Activated CD8-positive, alpha-beta memory T cell treated with anti-CD3 and anti-CD28 coated beads for 36 hours (primary cell): ENCODE data around the gene MYH4. TPM values are rescaled to one million over a fixed set of nuclear protein-coding genes. Genes with fewer than 3 reads are reported as not detected.

Source experiments
- CTCF ChIA-PET: fragments of 350-600 bp; sonication (Branson Sonifier 250); formaldehyde crosslinking; loops from one replicate; lab custom pipeline; 2021; ENCODE audit warnings: antibody characterized with exemption; lab: Charles Lee
- POLR2A ChIA-PET: fragments of 350-600 bp; sonication (Branson Sonifier 250); formaldehyde crosslinking; loops from one replicate; lab custom pipeline; 2021; ENCODE audit warnings: antibody characterized with exemption; lab: Charles Lee
- total RNA-seq, 2 experiments: library from RNA; stranded (reverse); gene quantifications; one replicate each; pipeline ENCODE4 v1.2.3, GENCODE V29; 2021

The MYH4 gene
- not detected for total RNA-seq

DNA sequence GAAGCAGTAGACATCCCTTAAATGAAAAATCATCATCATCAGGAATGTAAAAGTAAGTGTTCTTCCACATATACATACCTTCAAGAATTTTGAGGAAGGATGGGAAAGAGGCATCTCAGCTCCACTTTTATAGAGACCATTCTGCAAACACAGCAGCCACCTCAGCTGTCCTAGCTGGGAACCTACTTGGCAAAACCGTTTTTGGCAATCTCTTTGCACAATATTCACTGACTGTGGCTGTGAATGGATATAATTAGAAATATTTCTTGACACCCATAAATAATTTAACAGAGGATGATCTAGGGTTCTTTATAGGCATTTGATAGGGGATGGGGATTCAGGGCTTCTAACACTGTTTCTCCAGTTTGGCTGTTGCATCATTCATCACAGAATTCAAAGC is at the start of gene MYH4:
MYH4 (minus strand) TSS at position 101 of the 400 bp plus-strand sequence. CDS start 2,814 bp downstream, outside the sequence.
- ChIA-PET CTCF (no interaction called here), POLR2A (no interaction called here)

DNA sequence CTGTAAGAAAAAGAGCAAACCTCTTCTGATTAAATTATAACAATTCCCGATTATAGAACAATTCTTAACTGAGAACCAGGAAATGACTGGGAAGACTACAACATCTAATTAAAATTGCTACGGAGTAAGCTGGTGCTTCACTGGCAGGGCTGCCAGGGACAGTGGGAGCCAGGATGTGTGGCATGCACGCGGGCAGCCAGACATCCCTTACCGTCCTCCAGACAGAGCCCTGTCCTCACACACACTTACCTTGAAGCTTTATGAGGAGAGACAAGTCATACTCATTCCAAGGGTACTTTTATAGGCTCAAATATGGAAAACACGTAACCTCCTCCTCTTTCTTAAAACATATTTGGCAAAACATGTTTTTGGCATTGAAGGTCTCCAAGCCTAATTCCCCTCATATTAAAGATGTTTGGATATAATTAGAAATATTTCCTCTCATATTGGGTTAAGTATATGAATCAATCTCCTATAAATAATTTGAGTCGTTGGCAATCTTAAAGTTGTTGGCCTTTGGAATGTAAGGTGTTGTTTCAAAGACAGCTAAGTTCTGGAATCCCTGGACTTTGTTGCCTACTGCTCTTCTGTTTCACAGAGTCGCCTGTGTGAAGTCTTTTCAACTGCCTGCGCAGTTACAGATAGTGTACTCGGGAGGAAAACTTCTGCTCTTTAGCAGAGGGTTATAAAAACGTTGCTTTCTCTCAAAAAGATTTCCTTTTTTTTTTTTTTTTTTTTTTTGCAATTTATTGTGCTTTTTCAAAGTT is 49.1 kb upstream of the MYH4 start, which contains the start of gene MYH1:
MYH1 (minus strand) TSS at position 272 of the 767 bp plus-strand sequence. CDS start 1,900 bp downstream, outside the sequence.
- ChIA-PET CTCF (no interaction called here), POLR2A (no interaction called here)

DNA sequence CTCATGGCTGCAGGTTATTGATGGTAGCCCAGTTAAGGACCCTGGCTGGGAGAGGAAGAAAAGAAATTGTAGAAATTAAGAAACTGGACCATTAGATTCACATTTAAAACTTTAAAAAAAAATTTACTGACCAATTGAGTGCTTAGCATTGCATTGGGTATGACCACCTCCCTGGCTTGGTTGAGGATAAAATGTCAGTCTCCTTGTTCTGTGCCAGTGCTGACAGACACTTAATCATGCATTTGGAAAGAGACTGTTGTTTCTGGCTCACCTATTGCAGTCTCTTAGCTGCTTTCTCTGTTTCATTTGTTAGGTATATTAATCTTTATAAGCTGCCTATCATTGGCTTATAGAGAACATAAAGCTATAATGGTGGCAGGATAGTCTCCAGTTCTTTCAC is 47.3 kb upstream of the MYH4 start:
- CTCF ChIA-PET = no interaction called here
- POLR2A ChIA-PET = no interaction called here

DNA sequence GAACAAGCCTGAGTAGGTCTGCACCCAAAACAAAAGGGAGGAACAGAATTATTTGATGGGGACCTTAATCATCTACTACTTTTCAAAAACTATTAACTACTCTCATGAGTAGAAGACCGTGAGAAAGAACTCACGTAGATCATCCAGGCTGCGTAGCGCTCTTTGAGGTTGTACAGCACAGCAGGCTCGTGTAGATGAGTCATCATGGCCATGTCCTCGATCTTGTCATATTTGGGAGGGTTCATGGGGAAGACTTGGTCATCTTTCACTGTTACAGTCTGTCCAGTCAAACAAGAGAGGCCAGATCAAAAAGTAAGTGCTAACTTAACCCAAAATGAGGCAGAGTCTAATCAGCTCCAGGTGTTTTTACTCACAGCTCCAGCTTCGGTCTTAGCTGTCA is 46.7 kb upstream of the MYH4 start:
- ChIA-PET POLR2A (no interaction called here), CTCF (no interaction called here)

DNA sequence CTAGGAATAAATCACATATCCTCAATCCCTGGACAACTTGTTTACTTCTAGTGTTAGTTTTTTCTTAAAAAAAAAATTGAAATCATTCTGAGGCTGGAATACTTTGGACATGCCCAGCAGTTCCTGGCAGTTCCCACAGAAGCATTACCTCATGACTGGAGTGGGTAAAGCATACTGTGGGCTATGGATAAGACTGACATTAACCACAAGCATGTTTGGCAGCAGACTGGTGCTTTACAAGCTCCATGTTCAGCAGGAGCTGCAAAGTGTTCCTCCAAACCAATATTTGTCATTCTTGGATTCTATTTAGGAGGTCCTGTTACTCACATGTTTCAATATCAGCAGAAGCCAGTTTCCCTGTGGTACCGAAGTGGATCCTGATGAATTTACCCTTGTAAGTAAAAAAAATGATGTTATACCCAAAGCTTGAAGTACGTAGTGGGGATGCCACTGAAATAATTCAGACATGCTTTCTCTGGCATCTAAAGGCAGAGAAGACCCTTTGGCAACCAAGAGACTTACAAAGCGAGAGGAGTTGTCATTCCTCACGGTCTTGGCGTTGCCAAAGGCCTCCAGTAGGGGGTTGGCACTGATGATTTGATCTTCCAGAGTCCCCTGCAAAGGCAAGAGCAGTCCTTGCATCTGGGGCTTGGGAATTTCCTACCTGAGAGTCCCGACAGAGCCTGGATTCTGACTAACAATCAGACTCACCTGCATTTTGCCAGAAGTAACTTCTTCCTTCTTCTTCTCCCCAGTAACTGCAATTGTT is 44.1 kb upstream of the MYH4 start:
- ChIA-PET POLR2A (no interaction called here), CTCF (interaction anchor here (0.6 kb wide), 1 partner anchor 92 kb away, joined by 4 read pairs; no protein-coding TSS in a partner anchor)

DNA sequence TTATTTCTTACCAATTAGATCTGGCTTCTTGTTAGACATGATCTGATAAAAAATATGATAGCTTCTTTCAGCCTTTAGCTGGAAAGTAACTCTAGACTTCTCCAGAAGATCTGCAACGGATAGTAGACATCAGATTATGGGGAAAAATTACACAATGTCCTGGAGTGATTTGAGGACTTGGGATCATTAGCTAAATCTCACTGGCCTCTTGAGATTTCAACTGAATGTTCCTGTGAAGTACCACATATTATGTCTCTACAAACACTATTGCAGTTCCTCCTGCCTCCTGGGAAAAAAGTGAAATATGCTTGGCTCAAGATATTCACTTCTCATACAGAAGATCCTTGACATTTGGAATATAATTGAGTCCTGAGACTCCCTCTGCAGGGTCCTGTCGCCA is 43.5 kb upstream of the MYH4 start:
- CTCF ChIA-PET = interaction anchor here (0.6 kb wide), 1 partner anchor 92 kb away, joined by 4 read pairs; no protein-coding TSS in a partner anchor
- POLR2A ChIA-PET = no interaction called here

DNA sequence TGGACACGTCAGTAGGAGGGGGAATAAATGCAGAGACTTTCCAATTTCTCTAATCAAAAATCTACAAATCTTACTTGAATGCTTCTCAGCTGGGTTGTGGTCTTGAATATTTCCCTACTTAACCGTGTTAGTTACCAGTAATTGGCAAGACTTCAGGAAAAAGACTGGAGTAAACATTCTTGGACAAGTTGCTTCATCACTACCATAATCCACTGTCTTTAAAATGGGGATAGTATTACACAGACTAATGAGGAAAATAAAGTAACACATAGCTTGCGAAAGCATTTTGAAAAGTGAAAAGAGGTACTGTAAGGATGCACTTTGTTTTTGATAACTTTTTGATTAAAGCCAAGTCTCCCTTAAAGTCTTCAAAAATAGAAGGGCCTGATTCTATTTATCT is 30.6 kb upstream of the MYH4 start:
- ChIA-PET POLR2A (no interaction called here), CTCF (no interaction called here)

DNA sequence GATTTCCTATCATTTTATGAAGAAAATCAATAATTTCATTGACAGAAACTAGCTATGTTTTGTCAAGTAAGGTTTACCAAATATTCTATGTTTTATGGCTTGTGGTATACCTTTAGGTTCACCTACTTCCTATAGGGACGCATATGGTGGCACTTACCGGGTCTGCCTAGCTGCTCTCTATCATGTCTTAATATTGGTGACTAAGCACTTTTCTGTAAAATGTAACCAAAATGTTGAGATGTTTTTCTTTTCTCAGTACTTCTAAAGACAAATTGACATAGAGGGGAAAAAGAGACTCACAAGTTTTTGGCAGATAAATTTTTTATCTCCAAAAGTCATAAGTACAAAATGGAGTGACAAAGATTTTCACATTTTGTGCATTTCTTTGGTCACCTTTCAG is 22.6 kb upstream of the MYH4 start:
- CTCF ChIA-PET = no interaction called here
- POLR2A ChIA-PET = no interaction called here

DNA sequence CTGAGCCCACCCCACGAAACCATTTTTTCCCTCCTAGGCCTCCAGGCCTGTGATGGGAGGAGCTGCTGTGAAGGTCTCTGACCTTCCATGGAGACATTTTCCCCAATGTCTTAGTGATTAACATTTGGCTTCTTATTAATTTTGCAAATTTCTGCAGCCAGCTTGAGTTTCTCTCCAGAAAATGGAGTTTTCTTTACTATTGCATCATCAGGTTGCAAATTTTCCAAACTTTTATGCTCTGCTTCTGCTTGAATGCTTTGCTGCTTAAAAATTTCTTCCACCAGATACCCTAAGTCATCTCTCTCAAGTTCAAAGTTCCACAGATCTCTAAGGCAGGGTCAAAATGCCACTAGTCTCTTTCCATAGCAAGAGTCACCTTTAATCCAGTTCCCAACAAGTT is 12.9 kb upstream of the MYH4 start:
- CTCF ChIA-PET = no interaction called here

DNA sequence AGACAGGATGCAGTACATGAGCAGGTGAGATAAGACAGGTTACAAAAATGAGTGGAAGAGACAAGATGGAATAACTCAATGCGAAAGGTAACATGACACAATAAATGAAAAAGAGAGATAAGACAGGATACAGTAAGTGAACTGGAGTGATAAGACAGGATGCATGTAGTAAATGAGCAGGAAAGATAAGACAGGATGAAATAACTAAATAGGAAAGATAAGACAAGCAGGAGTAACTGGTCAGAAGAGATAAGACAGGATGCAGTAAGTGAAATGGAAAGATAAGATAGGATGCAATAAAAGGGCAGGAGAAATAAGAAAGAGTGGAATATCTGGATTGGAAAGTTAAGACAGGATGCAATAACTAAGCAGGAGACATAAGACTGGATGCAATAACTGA is 8.3 kb upstream of the MYH4 start:
- CTCF ChIA-PET = no interaction called here
- POLR2A ChIA-PET = no interaction called here

More for the DNA sequence above, 12.9 kb upstream of the MYH4 start:
- POLR2A ChIA-PET = no interaction called here

DNA sequence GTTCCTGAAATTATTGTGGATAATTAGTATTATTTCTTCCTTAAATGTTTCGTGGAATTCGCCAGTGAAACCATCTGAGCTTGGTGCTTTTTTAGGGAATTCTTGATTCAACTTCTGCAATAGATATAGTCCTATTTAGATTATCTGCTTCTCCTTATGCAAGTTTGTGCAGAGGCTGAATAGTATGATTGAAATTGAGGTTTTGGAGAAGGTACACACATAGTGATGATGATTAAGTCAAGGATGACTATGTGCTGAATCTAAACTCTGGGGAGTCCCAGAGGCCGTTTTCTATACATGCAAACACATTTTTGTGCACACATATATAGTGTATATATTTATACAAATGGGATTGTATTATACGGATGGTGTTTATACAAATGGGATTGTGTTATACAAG is 5.2 kb upstream of the MYH4 start:
- POLR2A ChIA-PET = no interaction called here

DNA sequence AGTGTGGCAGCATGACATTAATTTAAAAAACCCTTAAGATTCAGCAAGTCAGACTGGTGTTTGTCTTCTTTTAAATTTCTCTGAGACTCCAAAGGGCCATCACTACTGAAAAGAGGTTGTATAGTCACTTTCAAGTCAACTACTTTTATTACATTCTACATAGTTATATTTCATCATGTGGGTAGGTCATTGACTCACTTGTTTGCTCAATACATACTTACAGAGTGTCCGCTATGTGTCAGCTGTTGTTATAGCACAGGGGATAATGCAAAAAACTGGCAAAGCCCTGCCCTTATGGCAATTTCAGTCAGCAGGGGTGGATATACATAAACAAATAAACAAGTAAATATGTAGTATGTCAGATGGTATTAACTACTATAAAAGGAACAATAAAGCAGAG is 2.5 kb upstream of the MYH4 start:
- CTCF ChIA-PET = no interaction called here

More for the DNA sequence above, 5.2 kb upstream of the MYH4 start:
- CTCF ChIA-PET = no interaction called here

DNA sequence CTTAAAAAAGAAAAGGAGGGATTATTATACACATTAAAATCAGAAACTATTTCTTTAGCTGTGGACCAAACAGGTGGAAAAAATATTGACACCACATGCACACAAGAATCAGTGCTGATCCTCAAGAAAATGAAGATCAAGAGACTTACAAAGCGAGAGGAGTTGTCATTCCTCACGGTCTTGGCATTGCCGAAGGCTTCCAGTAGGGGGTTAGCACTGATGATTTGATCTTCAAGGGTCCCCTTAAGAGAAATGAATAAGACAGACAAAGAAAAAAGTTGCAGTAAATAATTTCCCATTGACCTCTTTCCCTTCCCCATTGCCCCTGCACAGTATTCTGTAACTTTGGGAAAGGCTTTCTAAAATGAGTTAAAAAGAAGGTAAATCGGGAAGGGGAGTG is 6.0 kb downstream of the MYH4 start:
- POLR2A ChIA-PET = no interaction called here
- CTCF ChIA-PET = no interaction called here

More for the DNA sequence above, 2.5 kb upstream of the MYH4 start:
- POLR2A ChIA-PET = no interaction called here

DNA sequence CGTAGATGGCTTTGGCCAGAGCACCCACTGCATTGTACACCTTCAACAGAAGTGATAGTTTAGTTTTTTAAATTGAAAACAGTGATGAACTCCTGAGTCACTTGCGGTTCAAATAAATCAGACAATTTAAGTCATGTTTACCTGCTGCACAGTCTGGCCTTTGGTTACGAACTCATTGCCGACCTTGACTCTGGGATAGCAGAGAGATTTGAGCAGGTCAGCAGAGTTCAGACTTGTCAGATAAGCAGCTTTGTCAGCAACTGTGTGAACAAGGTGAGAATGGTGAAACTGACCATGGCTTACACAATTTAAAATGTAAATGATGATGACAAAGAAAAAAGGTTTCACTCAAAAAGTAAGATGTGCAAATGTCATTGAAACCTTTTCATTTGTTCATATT is 9.3 kb downstream of the MYH4 start:
- CTCF ChIA-PET = no interaction called here
- POLR2A ChIA-PET = no interaction called here

DNA sequence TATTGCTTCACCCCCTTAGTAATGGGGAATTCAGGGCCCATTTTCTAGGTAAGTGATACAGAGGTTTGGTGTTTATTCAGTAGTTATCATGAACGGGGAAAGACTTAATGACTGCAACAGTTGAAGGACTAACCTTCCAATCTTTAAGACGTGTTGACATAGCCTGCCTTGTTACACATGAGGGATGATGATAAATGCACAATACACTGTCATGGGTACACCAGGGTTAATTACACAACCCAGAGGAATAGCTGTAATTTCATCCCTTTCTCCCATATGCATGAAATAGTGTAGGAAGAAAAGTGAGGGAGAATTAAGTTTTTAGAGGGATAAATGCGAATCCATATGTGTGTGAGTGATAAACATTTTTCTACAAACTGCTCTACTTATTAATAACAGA is 10.7 kb downstream of the MYH4 start:
- POLR2A ChIA-PET = no interaction called here
- CTCF ChIA-PET = no interaction called here

DNA sequence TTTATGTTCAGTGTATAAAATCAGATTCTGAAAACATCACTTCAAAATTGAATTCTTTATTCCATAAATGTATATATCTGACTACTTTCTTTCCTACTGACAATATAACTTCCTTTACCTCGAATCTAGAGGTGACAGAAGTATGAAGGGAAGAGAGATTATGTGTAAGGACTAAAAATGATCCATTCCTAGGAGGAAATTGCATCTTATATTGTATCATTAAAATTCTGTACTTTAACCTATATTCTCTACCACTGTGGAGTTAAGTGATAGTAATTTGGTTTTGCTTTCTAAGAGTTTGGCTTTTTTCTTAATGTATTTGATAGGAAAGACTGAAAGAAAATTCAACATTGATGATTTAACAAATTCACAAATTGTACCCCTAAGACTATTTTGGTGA is 11.4 kb downstream of the MYH4 start:
- CTCF ChIA-PET = no interaction called here
- POLR2A ChIA-PET = no interaction called here

DNA sequence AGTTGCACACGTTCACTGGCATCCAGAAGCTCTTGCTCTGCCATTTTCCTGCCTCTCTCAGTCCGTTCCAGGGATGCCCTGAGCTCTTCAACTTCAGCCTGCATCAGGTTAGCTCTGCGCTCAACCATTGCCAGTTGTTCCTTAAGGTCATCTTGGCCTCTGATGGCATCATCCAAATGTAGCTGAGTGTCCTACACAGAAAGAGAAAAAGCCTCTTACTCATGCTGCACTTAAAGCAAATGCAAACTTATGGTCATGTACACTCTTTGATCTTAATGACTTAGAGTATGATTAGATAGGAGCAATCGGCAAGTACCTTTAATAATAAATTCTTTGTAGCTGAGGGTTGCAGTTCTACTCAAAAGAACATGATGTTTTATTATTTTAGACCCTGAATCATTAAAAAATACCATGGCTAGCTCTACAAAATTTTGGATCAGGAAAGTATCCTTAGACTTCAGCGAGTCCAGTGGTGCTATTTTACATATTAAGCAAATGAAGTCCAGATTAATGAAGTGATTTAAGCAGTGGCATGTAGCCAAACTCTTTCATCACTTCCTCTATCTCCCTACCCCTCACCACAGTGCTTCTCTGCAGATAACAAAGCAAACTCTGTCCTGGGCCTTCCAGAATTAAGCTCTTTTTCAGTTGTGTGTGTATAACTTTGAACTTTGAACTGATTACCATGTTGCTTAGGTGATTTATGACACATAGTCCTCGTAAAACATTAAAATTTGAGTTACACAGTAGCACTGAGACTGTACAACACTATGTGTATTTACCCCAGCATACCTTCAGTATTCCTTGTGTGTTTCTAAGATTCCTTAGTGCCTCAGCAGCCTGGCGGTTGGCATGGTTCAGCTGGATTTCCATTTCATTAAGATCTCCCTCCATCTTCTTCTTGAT is 22.1 kb downstream of the MYH4 start:
- ChIA-PET CTCF (no interaction called here), POLR2A (interaction anchor here (0.5 kb wide), 1 partner anchor 133 kb away, joined by 6 read pairs; no protein-coding TSS in a partner anchor)

DNA sequence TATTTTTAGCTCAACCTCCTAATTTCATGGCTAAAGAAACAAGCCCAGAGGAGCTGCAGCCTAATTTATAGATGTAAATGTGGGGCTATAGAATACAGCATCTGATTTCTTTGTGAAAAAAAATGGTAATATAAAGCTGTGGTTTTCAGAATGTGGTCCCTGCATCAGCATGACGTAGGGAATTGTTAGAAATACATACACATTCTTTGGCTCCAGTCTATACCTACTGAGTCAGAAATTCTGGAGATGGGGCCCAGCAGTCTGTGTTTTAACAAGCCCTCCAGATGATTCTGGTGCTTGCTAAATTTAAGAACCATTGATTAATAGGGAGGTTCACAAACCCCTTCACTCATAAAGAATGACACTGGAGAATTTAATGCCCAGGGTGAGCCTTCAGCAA is 29.5 kb downstream of the MYH4 start:
- CTCF ChIA-PET = no interaction called here
- POLR2A ChIA-PET = no interaction called here

DNA sequence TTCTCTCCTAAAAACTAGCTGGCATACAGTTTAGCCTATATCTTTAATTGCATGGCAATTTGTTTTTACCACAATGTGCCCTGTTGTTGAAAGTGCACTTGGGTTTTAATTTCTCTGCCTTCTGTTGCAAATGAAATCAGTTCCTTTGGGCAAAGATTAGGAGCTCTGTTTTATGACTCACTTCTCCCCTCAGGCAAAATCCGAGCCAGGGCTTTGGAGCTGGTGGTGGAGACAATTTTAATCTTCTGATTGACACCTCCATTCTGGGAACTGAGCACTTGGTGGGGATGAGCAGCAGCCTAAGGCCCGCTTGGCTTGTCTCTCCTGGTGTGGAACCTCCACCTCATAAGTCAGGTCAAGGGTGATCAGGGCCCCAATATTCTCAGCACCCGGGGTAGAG is 34.3 kb downstream of the MYH4 start:
- CTCF ChIA-PET = interaction anchor here (1.1 to 1.3 kb wide), 2 partner anchors 10 to 16 kb away, joined by 3 to 4 read pairs; no protein-coding TSS in a partner anchor
- POLR2A ChIA-PET = no interaction called here
